HUES6 (cell line): ENCODE measurements around the gene ZFR2.

ENCODE experiments used
- H3K27ac ChIP-seq: 2 replicates; pipeline ENCODE4 v1.7.0; 2013; ENCODE audit warnings: low read depth, mild to moderate bottlenecking, low read length, inconsistent platforms
- H3K27me3 ChIP-seq: 2 replicates; pipeline ENCODE4 v1.6.1; 2013; ENCODE audit warnings: low read length; ENCODE audit not compliant: control insufficient read depth, insufficient read depth
- H3K36me3 ChIP-seq: 2 replicates; pipeline ENCODE4 v1.6.1; 2013; ENCODE audit warnings: low read length; ENCODE audit not compliant: control insufficient read depth, insufficient read depth
- H3K4me1 ChIP-seq: 2 replicates; pipeline ENCODE4 v1.6.1; 2013; ENCODE audit warnings: low read length; ENCODE audit not compliant: control insufficient read depth, insufficient read depth
- H3K4me3 ChIP-seq: 2 replicates; pipeline ENCODE4 v1.5.1; 2013; ENCODE audit warnings: low read depth, low read length
- H3K9ac ChIP-seq: one replicate; pipeline ENCODE4 v1.6.1; 2013; ENCODE audit warnings: mild to moderate bottlenecking, low read length
- H3K9me3 ChIP-seq: 2 replicates; pipeline ENCODE4 v1.6.1; 2013; ENCODE audit warnings: low read depth, low read length; ENCODE audit not compliant: control insufficient read depth, insufficient read depth

Gene ZFR2

GRCh38 chr19:3803114-3803888 lies 65.5 kb downstream of the ZFR2 start:
- Histone ChIP-seq H3K9me3 (no peaks in the 10 kb centered on the region), H3K27me3 (peaks cover 34% of the 10 kb centered on the region), H3K4me1 (peaks cover 3% of the 10 kb centered on the region; the same call in 1 of the 2 replicates), H3K4me3 (no peak overlapping the region), H3K9ac (no peak overlapping the region), H3K36me3 (no peaks in the 10 kb centered on the region), H3K27ac (no peak overlapping the region)

- peaks cover 4% of the 10 kb centered on the region for H3K9me3 ChIP-seq
- H3K9ac ChIP-seq = no peak overlapping the region
- no peaks in the 10 kb centered on the region for H3K36me3 ChIP-seq
- H3K4me1 ChIP-seq = peaks cover 3% of the 10 kb centered on the region; the same call in 1 of the 2 replicates
- H3K27me3 ChIP-seq = peaks cover 34% of the 10 kb centered on the region
- H3K4me3 ChIP-seq = peak overlapping the region; percentile 57
- no peak overlapping the region for H3K27ac ChIP-seq
These were observed 67.3 kb downstream of the ZFR2 start for GRCh38 chr19:3801412-3802096.

- Histone ChIP-seq H3K9ac (no peak overlapping the region), H3K27ac (no peak overlapping the region), H3K4me3 (peak overlapping the region; percentile 57), H3K36me3 (no peaks in the 10 kb centered on the region), H3K27me3 (peaks cover 34% of the 10 kb centered on the region), H3K4me1 (peaks cover 3% of the 10 kb centered on the region; the same call in 1 of the 2 replicates), H3K9me3 (peaks cover 6% of the 10 kb centered on the region)
These were observed 67.8 kb downstream of the ZFR2 start for GRCh38 chr19:3800996-3801395.

GRCh38 chr19:3798137-3798536 lies 70.7 kb downstream of the ZFR2 start:
- Histone ChIP-seq H3K27me3 (peaks cover 34% of the 10 kb centered on the region), H3K4me3 (no peak overlapping the region), H3K9me3 (peaks cover 6% of the 10 kb centered on the region), H3K36me3 (no peaks in the 10 kb centered on the region), H3K4me1 (peaks cover 3% of the 10 kb centered on the region; the same call in 1 of the 2 replicates), H3K27ac (no peak overlapping the region), H3K9ac (no peak overlapping the region)

GRCh38 chr19:3796358-3796757 lies 72.5 kb downstream of the ZFR2 start:
- Histone ChIP-seq H3K27me3 (peaks cover 17% of the 10 kb centered on the region), H3K36me3 (no peaks in the 10 kb centered on the region), H3K27ac (no peak overlapping the region), H3K4me3 (no peak overlapping the region), H3K9me3 (peaks cover 6% of the 10 kb centered on the region), H3K4me1 (peaks cover 3% of the 10 kb centered on the region; the same call in 1 of the 2 replicates), H3K9ac (no peak overlapping the region)

- Histone ChIP-seq H3K9me3 (peaks cover 6% of the 10 kb centered on the region), H3K4me1 (no peaks in the 10 kb centered on the region), H3K27ac (no peak overlapping the region), H3K4me3 (no peak overlapping the region), H3K9ac (no peak overlapping the region), H3K36me3 (no peaks in the 10 kb centered on the region), H3K27me3 (peaks cover 11% of the 10 kb centered on the region; the same call in 1 of the 2 replicates)
These were observed 75.0 kb downstream of the ZFR2 start for GRCh38 chr19:3793799-3794198.

- Histone ChIP-seq H3K27ac (no peak overlapping the region), H3K4me3 (no peak overlapping the region), H3K36me3 (no peaks in the 10 kb centered on the region), H3K4me1 (no peaks in the 10 kb centered on the region), H3K27me3 (peaks cover 11% of the 10 kb centered on the region; the same call in 1 of the 2 replicates), H3K9me3 (peaks cover 6% of the 10 kb centered on the region), H3K9ac (no peak overlapping the region)
These were observed 76.7 kb downstream of the ZFR2 start for GRCh38 chr19:3792114-3792513.

GRCh38 chr19:3790941-3791340 lies 77.9 kb downstream of the ZFR2 start:
- no peaks in the 10 kb centered on the region for H3K4me1 ChIP-seq
- H3K4me3 ChIP-seq = no peak overlapping the region
- no peak overlapping the region for H3K9ac ChIP-seq
- H3K9me3 ChIP-seq = no peaks in the 10 kb centered on the region
- peaks cover 21% of the 10 kb centered on the region; the same call in 1 of the 2 replicates for H3K27me3 ChIP-seq
- no peak overlapping the region for H3K27ac ChIP-seq
- no peaks in the 10 kb centered on the region for H3K36me3 ChIP-seq

GRCh38 chr19:3790209-3790734 lies 78.6 kb downstream of the ZFR2 start:
- no peaks in the 10 kb centered on the region for H3K4me1 ChIP-seq
- H3K27me3 ChIP-seq = peaks cover 27% of the 10 kb centered on the region
- H3K4me3 ChIP-seq = no peak overlapping the region
- no peak overlapping the region for H3K9ac ChIP-seq
- H3K27ac ChIP-seq = no peak overlapping the region
- no peaks in the 10 kb centered on the region for H3K36me3 ChIP-seq
- no peaks in the 10 kb centered on the region for H3K9me3 ChIP-seq

GRCh38 chr19:3788996-3789778 lies 79.7 kb downstream of the ZFR2 start:
- Histone ChIP-seq H3K27ac (no peak overlapping the region), H3K36me3 (no peaks in the 10 kb centered on the region), H3K27me3 (peaks cover 38% of the 10 kb centered on the region), H3K4me3 (no peak overlapping the region), H3K9ac (no peak overlapping the region), H3K4me1 (peaks cover 9% of the 10 kb centered on the region; the same call in 1 of the 2 replicates), H3K9me3 (no peaks in the 10 kb centered on the region)
